ENCODE measurements around the gene NOS3. TPM values are rescaled to one million over a fixed set of nuclear protein-coding genes. Genes with fewer than 3 reads are reported as not detected.

NOS3 gene
- total and polyA plus RNA-seq, 2 of the 13 experiments (the other 11 are each of a cell fraction or from before 2014, with no cell fraction given): 3.7 to 7.5 TPM

- TF ChIP-seq ZNF704 (CRISPR knock-in tag; IDR thresholded peaks at IDR 0.05; ENCODE audit: borderline replicate concordance) (0 out of 2 replicates have a peak, but pooled peaks have one; percentile 9), UBTF (CRISPR knock-in tag; IDR thresholded peaks at IDR 0.05) (peak; percentile 76), SAP130 (CRISPR knock-in tag; IDR thresholded peaks at IDR 0.05; ENCODE audit: low read depth) (peak; percentile 22; the same call in 1 of the 2 replicates), SKIL (CRISPR knock-in tag; IDR thresholded peaks at IDR 0.05; ENCODE audit: borderline replicate concordance) (0 out of 2 replicates have a peak, but pooled peaks have one; percentile 26), ZNF605 (CRISPR knock-in tag; IDR thresholded peaks at IDR 0.05) (0 out of 2 replicates have a peak, but pooled peaks have one; percentile 56), AGO1 (IDR thresholded peaks at IDR 0.05; ENCODE audit: low read depth, low read length, poor library complexity, severe bottlenecking) (peak; percentile 3), HMGXB4 (CRISPR knock-in tag; IDR thresholded peaks at IDR 0.05; ENCODE audit: borderline replicate concordance in 1 of 2, low read depth in 1 of 2) (peak in 1 of 2 experiments; percentile 23; a peak in 1 of 4 replicates), KAT2B (IDR thresholded peaks at IDR 0.05; ENCODE audit: borderline replicate concordance, low read depth, low read length) (no peak), ATF7-NPFF (CRISPR knock-in tag; IDR thresholded peaks at IDR 0.05; ENCODE audit: low read depth) (0 out of 2 replicates have a peak, but pooled peaks have one; percentile 0), TRIM24 (CRISPR knock-in tag; IDR thresholded peaks at IDR 0.05) (no peak), SMAD1 (CRISPR knock-in tag; IDR thresholded peaks at IDR 0.05; ENCODE audit: borderline replicate concordance, low read depth) (0 out of 2 replicates have a peak, but pooled peaks have one; percentile 72), KMT2B (CRISPR knock-in tag; IDR thresholded peaks at IDR 0.05) (no peak), ZNF501 (CRISPR knock-in tag; IDR thresholded peaks at IDR 0.05) (0 out of 2 replicates have a peak, but pooled peaks have one; percentile 53), ZNF883 (CRISPR knock-in tag; IDR thresholded peaks at IDR 0.05; ENCODE audit: not compliant biosample characterization) (peak; percentile 13), ZNF687 (CRISPR knock-in tag; IDR thresholded peaks at IDR 0.05) (peak; percentile 25; the same call in 1 of the 2 replicates)
Measured at GRCh38 chr7:151060113-151060415, 69.2 kb downstream of the NOS3 start (continued).
